WERI-Rb-1 (cell line): Measurements from ENCODE around the gene NFYC.

ENCODE experiments used
- DNase-seq: peaks from one replicate; pipeline ENCODE4 v3.0.0-alpha.2; 2020
- H3K27ac ChIP-seq: fragments of 250-450 bp; sonication (Bioruptor Pico); 2 replicates; pipeline ENCODE4 v1.5.1; 2020; ENCODE audit warnings: mild to moderate bottlenecking, moderate library complexity
- H3K27me3 ChIP-seq: fragments of 250-450 bp; sonication (Bioruptor Pico); 2 replicates; pipeline ENCODE4 v1.5.1; 2021; ENCODE audit warnings: mild to moderate bottlenecking, low read depth, moderate library complexity; ENCODE audit not compliant: insufficient read depth, severe bottlenecking
- H3K36me3 ChIP-seq: fragments of 250-450 bp; sonication (Bioruptor Pico); 2 replicates; pipeline ENCODE4 v1.5.1; 2020; ENCODE audit warnings: mild to moderate bottlenecking, moderate library complexity
- H3K4me3 ChIP-seq: 2 replicates; pipeline ENCODE4 v1.5.1; 2011; ENCODE audit warnings: low read depth, mild to moderate bottlenecking, control low read depth, low read length
- H3K9me3 ChIP-seq: fragments of 250-450 bp; sonication (Bioruptor Pico); 2 replicates; pipeline ENCODE4 v1.5.1; 2021; ENCODE audit warnings: mild to moderate bottlenecking, moderate library complexity; ENCODE audit not compliant: severe bottlenecking
- CTCF ChIP-seq: IDR thresholded peaks from 2 replicates; pipeline ENCODE4 v1.5.1; 2011; ENCODE audit warnings: low read depth, mild to moderate bottlenecking, control low read depth, inconsistent platforms, low read length

Gene NFYC

GRCh38 chr1:40786171-40786994, 94.9 kb downstream of the NFYC start:
- peaks cover 12% of the 10 kb centered on the region for H3K27me3 ChIP-seq
- no peaks in the 10 kb centered on the region for H3K36me3 ChIP-seq
- H3K4me3 ChIP-seq: no peak overlapping the region
- TF ChIP-seq CTCF: no peak
- H3K9me3 ChIP-seq: no peaks in the 10 kb centered on the region
- DNase-seq: no peak
- H3K27ac ChIP-seq: no peak overlapping the region

GRCh38 chr1:40786995-40787705, 95.6 kb downstream of the NFYC start:
- no peaks in the 10 kb centered on the region for H3K9me3 ChIP-seq
- H3K27ac ChIP-seq: no peak overlapping the region
- TF ChIP-seq CTCF: no peak
- peaks cover 10% of the 10 kb centered on the region for H3K27me3 ChIP-seq
- no peak for DNase-seq
- no peak overlapping the region for H3K4me3 ChIP-seq
- no peaks in the 10 kb centered on the region for H3K36me3 ChIP-seq

GRCh38 chr1:40787737-40788560, 96.4 kb downstream of the NFYC start:
- Histone ChIP-seq H3K27me3 (peaks cover 4% of the 10 kb centered on the region), H3K4me3 (no peak overlapping the region), H3K27ac (no peak overlapping the region), H3K9me3 (no peaks in the 10 kb centered on the region), H3K36me3 (no peaks in the 10 kb centered on the region)
- TF ChIP-seq CTCF: no peak
- no peak for DNase-seq

GRCh38 chr1:40788561-40789341, 97.2 kb downstream of the NFYC start:
- DNase-seq: no peak
- Histone ChIP-seq H3K36me3 (no peaks in the 10 kb centered on the region), H3K27me3 (no peaks in the 10 kb centered on the region), H3K27ac (no peak overlapping the region), H3K4me3 (no peak overlapping the region), H3K9me3 (no peaks in the 10 kb centered on the region)
- TF ChIP-seq CTCF: no peak

GRCh38 chr1:40789342-40789598, 97.8 kb downstream of the NFYC start:
- no peak for DNase-seq
- H3K9me3 ChIP-seq: no peaks in the 10 kb centered on the region
- TF ChIP-seq CTCF: no peak
- H3K27ac ChIP-seq: no peak overlapping the region
- no peak overlapping the region for H3K4me3 ChIP-seq
- no peaks in the 10 kb centered on the region for H3K27me3 ChIP-seq
- H3K36me3 ChIP-seq: no peaks in the 10 kb centered on the region
